Astrocyte (in vitro differentiated cells and primary cell): ENCODE results near the gene POLD4. TPM values are rescaled to one million over a fixed set of nuclear protein-coding genes. Genes with fewer than 3 reads are reported as not detected.

ENCODE experiments used
- DNase-seq: peaks from one replicate; pipeline ENCODE4 v3.0.0-alpha.2; 2010; ENCODE audit warnings: low read depth
- FAIRE-seq: peaks from 2 replicates; lab custom pipeline; 2011; peaks lifted over from hg19 to GRCh38; lab: Jason Lieb, UNC
- H2AFZ ChIP-seq: 2 replicates; pipeline ENCODE4 v1.6.0; 2012; ENCODE audit warnings: low read depth, low read length, inconsistent platforms
- H3K27ac ChIP-seq: 2 replicates; pipeline ENCODE4 v1.5.1; 2011; ENCODE audit warnings: low read depth, low read length, inconsistent platforms
- H3K27me3 ChIP-seq: 2 replicates; pipeline ENCODE4 v1.6.0; 2011; ENCODE audit warnings: low read length, inconsistent platforms; ENCODE audit not compliant: insufficient read depth
- H3K36me3 ChIP-seq: 2 replicates; pipeline ENCODE4 v1.5.1; 2011; ENCODE audit warnings: low read length, inconsistent platforms; ENCODE audit not compliant: insufficient read depth
- H3K4me1 ChIP-seq: 2 replicates; pipeline ENCODE4 v1.5.1; 2011; ENCODE audit warnings: low read length, inconsistent platforms; ENCODE audit not compliant: insufficient read depth
- H3K4me2 ChIP-seq: 2 replicates; pipeline ENCODE4 v1.6.0; 2012; ENCODE audit warnings: low read length, inconsistent platforms
- H3K4me3 ChIP-seq: 2 replicates; pipeline ENCODE4 v1.5.1; 2011; ENCODE audit warnings: low read depth, mild to moderate bottlenecking, low read length, inconsistent platforms; ENCODE audit not compliant: insufficient read depth
- H3K79me2 ChIP-seq: 2 replicates; pipeline ENCODE4 v1.6.0; 2012; ENCODE audit warnings: mild to moderate bottlenecking, low read length, inconsistent platforms; ENCODE audit not compliant: insufficient read depth
- H3K9ac ChIP-seq: 2 replicates; pipeline ENCODE4 v1.6.0; 2012; ENCODE audit warnings: mild to moderate bottlenecking, low read length, inconsistent platforms
- H3K9me3 ChIP-seq: 2 replicates; pipeline ENCODE4 v1.5.1; 2012; ENCODE audit warnings: low read depth, mild to moderate bottlenecking, low read length, inconsistent platforms; ENCODE audit not compliant: insufficient read depth
- H4K20me1 ChIP-seq: 2 replicates; pipeline ENCODE4 v1.6.0; 2012; ENCODE audit warnings: low read length, inconsistent platforms; ENCODE audit not compliant: insufficient read depth
- H3K27ac Mint-ChIP-seq: one replicate; pipeline ENCODE4 v1.8.0; 2021; ENCODE audit warnings: mild to moderate bottlenecking, mixed read lengths; ENCODE audit not compliant: unreplicated experiment
- H3K27me3 Mint-ChIP-seq: one replicate; pipeline ENCODE4 v1.8.0; 2021; ENCODE audit warnings: low read depth, mixed read lengths; ENCODE audit not compliant: unreplicated experiment
- H3K36me3 Mint-ChIP-seq: one replicate; pipeline ENCODE4 v1.8.0; 2021; ENCODE audit warnings: low read depth, mixed read lengths; ENCODE audit not compliant: unreplicated experiment
- H3K4me1 Mint-ChIP-seq: one replicate; pipeline ENCODE4 v1.8.0; 2021; ENCODE audit warnings: low read depth, mixed read lengths; ENCODE audit not compliant: unreplicated experiment
- H3K4me3 Mint-ChIP-seq: one replicate; pipeline ENCODE4 v1.8.0; 2021; ENCODE audit warnings: mild to moderate bottlenecking, moderate library complexity, mixed read lengths; ENCODE audit not compliant: unreplicated experiment
- H3K9me3 Mint-ChIP-seq: one replicate; pipeline ENCODE4 v1.8.0; 2021; ENCODE audit warnings: mild to moderate bottlenecking, mixed read lengths; ENCODE audit not compliant: unreplicated experiment
- EZH2 ChIP-seq: IDR thresholded peaks from 2 replicates; pipeline ENCODE4 v1.6.1; 2012; ENCODE audit warnings: mild to moderate bottlenecking, low read length, inconsistent platforms; ENCODE audit not compliant: insufficient read depth
- total RNA-seq: library from RNA; stranded (reverse); gene quantifications from 2 replicates; pipeline ENCODE4 v1.2.1, GENCODE V29; 2021
- TF ChIP-seq, protein P1 (sequence below): IDR thresholded peaks from 2 replicates; pipeline ENCODE4 v1.5.1; 2011; ENCODE audit warnings: low read depth, mild to moderate bottlenecking, inconsistent platforms, low read length, moderate library complexity; ENCODE audit not compliant: insufficient read depth

POLD4 gene
- total RNA-seq, 1 donor from 2014 or later: 53.5 TPM

DNA sequence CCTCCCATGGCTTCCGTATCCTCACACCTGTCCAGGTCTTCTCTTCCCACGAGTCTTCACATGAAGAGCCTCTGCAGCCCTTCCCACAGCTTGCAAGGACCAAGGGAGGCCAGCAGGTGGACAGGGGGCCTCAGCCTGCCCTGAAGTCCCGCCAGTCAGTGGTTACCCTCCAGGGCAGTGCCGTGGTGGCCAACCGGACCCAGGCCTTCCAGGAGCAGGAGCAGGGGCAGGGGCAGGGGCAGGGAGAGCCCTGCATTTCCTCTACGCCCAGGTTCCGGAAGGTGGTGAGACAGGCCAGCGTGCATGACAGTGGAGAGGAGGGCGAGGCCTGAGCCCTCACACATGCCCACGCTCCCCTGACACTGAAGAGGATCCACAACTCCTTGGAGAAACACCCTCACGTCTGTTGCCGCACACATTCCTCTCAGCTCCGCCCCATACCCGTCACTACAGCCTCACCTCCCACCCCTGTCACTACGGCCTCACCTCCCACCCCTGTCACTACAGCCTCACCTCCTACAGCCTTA is 41.7 kb downstream of the POLD4 start:
- Mint-ChIP-seq H3K27me3 (no peaks in the 10 kb centered on the region), H3K4me1 (no peaks in the 10 kb centered on the region), H3K9me3 (no peaks in the 10 kb centered on the region), H3K4me3 (no peak overlapping the region), H3K27ac (no peak overlapping the region), H3K36me3 (peaks cover 3% of the 10 kb centered on the region)
- H3K4me1 ChIP-seq: no peaks in the 10 kb centered on the region
- H3K79me2 ChIP-seq: no peaks in the 10 kb centered on the region
- H2AFZ ChIP-seq: no peak overlapping the region
- H3K36me3 ChIP-seq: no peaks in the 10 kb centered on the region
- no peaks in the 10 kb centered on the region for H4K20me1 ChIP-seq
- no peak overlapping the region for H3K4me3 ChIP-seq
- H3K27ac ChIP-seq: no peak overlapping the region
- H3K27me3 ChIP-seq: no peaks in the 10 kb centered on the region
- DNase-seq (no peak), FAIRE-seq (no peak)
- H3K9me3 ChIP-seq: no peaks in the 10 kb centered on the region
- H3K4me2 ChIP-seq: no peak overlapping the region
- no peak overlapping the region for H3K9ac ChIP-seq
- TF ChIP-seq, protein P1, sequence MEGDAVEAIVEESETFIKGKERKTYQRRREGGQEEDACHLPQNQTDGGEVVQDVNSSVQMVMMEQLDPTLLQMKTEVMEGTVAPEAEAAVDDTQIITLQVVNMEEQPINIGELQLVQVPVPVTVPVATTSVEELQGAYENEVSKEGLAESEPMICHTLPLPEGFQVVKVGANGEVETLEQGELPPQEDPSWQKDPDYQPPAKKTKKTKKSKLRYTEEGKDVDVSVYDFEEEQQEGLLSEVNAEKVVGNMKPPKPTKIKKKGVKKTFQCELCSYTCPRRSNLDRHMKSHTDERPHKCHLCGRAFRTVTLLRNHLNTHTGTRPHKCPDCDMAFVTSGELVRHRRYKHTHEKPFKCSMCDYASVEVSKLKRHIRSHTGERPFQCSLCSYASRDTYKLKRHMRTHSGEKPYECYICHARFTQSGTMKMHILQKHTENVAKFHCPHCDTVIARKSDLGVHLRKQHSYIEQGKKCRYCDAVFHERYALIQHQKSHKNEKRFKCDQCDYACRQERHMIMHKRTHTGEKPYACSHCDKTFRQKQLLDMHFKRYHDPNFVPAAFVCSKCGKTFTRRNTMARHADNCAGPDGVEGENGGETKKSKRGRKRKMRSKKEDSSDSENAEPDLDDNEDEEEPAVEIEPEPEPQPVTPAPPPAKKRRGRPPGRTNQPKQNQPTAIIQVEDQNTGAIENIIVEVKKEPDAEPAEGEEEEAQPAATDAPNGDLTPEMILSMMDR: no peak
- TF ChIP-seq EZH2: no peak

DNA sequence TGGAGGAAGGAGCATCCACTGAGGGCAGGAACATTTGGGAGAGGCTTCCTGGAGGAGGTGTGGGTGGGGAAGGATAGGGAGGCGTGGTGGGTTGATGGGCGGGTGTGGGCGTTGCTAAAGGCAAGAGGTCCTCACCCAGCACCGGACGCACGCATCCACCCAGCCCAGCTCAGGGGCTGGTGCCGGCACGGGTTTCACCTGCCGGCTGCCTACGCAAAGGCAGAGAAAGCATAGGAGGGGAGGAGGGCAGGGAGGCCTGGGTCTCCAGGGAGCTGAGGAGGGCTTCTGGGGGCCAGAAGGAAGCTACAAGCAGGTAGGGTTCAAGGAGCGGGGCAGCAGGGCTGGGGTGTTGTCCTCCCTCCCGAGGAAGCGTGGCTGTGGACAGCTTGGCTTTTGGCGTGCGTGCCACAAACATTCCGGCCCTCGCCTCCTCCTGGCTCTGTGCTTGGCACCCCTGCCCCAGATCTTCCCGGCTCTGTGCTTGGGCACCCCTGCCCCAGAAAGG is 42.2 kb downstream of the POLD4 start:
- no peaks in the 10 kb centered on the region for H3K36me3 ChIP-seq
- H3K27ac ChIP-seq: no peak overlapping the region
- H3K4me3 ChIP-seq: no peak overlapping the region
- no peaks in the 10 kb centered on the region for H3K27me3 ChIP-seq
- DNase-seq (no peak), FAIRE-seq (no peak)
- no peaks in the 10 kb centered on the region for H3K79me2 ChIP-seq
- Mint-ChIP-seq H3K27me3 (no peaks in the 10 kb centered on the region), H3K9me3 (no peaks in the 10 kb centered on the region), H3K27ac (no peak overlapping the region), H3K4me3 (no peak overlapping the region), H3K4me1 (no peaks in the 10 kb centered on the region), H3K36me3 (peaks cover 5% of the 10 kb centered on the region)
- H3K9me3 ChIP-seq: no peaks in the 10 kb centered on the region
- H3K4me1 ChIP-seq: no peaks in the 10 kb centered on the region
- H2AFZ ChIP-seq: no peak overlapping the region
- H4K20me1 ChIP-seq: no peaks in the 10 kb centered on the region
- no peak overlapping the region for H3K4me2 ChIP-seq
- no peak overlapping the region for H3K9ac ChIP-seq
- TF ChIP-seq EZH2: no peak
- TF ChIP-seq, protein P1: no peak
